B cell (primary cell): ENCODE results near the gene TBC1D1. TPM values are rescaled to one million over a fixed set of nuclear protein-coding genes. Genes with fewer than 3 reads are reported as not detected.

Source experiments
- ATAC-seq: fragments of 200-7000 bp; cut with Tn5 transposase; one replicate; pipeline ENCODE4 v1.10.0; 2021; ENCODE audit warnings: low read depth, mild to moderate bottlenecking, moderate number of reproducible peaks, moderate library complexity
- CTCF ChIA-PET: fragments of 350-600 bp; sonication (Branson Sonifier 250); formaldehyde crosslinking; loops from one replicate; lab custom pipeline; 2021; ENCODE audit warnings: antibody characterized with exemption, inconsistent platforms; lab: Charles Lee
- POLR2A ChIA-PET: fragments of 350-600 bp; sonication (Branson Sonifier 250); formaldehyde crosslinking; loops from one replicate; lab custom pipeline; 2021; ENCODE audit warnings: antibody characterized with exemption; lab: Charles Lee
- DNase-seq: peaks from one replicate; pipeline ENCODE4 v3.0.0; 2013
- H2AFZ ChIP-seq: 2 replicates; pipeline ENCODE4 v1.6.1; 2012; ENCODE audit warnings: mild to moderate bottlenecking, low read depth, low read length; ENCODE audit not compliant: insufficient read depth, poor library complexity, severe bottlenecking
- H3K27ac ChIP-seq, 2 donors: 1 replicate in 1 of 2; 2 replicates in 1 of 2; pipeline ENCODE4 v1.5.1; 2012 to 2013; ENCODE audit warnings: low read length in 2 of 2, mild to moderate bottlenecking in 2 of 2, moderate library complexity in 1 of 2
- H3K27me3 ChIP-seq, 4 experiments: fragments of 200-600 bp in 1 of 4; sonication (generic) in 1 of 4; replicated peaks in 1 of 4; 1 replicate in 2 of 4; 2 replicates in 2 of 4; pipeline versions ENCODE4 v1.6.1 to v1.7.0; 2013 to 2016; ENCODE audit warnings: low read length in 3 of 4, mild to moderate bottlenecking in 2 of 4, mixed read lengths in 1 of 4, moderate library complexity in 1 of 4; ENCODE audit not compliant: insufficient read depth in 4 of 4, control insufficient read depth in 3 of 4; ENCODE audit errors: control extremely low read depth in 1 of 4
- H3K36me3 ChIP-seq, 2 experiments: replicated peaks in 1 of 2; 1 replicate in 1 of 2; 2 replicates in 1 of 2; pipeline versions ENCODE4 v1.6.1 to v1.7.1; 2013; ENCODE audit warnings: low read length in 1 of 2; ENCODE audit not compliant: insufficient read depth in 2 of 2, control insufficient read depth in 1 of 2; ENCODE audit errors: control extremely low read depth in 1 of 2, extremely low read depth in 1 of 2
- H3K4me1 ChIP-seq, 2 donors: fragments of 200-600 bp in 1 of 2; sonication (generic) in 1 of 2; 1 replicate in 1 of 2; 2 replicates in 1 of 2; pipeline versions ENCODE4 v1.5.1 to v1.6.1; 2013 to 2017; ENCODE audit warnings: low read length in 2 of 2; ENCODE audit not compliant: control insufficient read depth in 2 of 2, insufficient read depth in 2 of 2
- H3K4me2 ChIP-seq: replicated peaks from 2 replicates; pipeline ENCODE3; 2012; ENCODE audit warnings: mild to moderate bottlenecking, low read depth, low read length; ENCODE audit not compliant: poor library complexity, severe bottlenecking
- H3K4me3 ChIP-seq, 5 experiments: fragments of 200-600 bp in 1 of 5; sonication (generic) in 1 of 5; 1 replicate in 3 of 5; 2 replicates in 2 of 5; pipeline versions ENCODE4 v1.5.1 to v1.7.0; 2011 to 2016; ENCODE audit warnings: low read length in 4 of 5, mild to moderate bottlenecking in 4 of 5, low read depth in 2 of 5, control low read depth in 1 of 5, moderate library complexity in 1 of 5; ENCODE audit not compliant: insufficient read depth in 1 of 5; ENCODE audit errors: control extremely low read depth in 1 of 5, extremely low read depth in 1 of 5
- H3K79me2 ChIP-seq: fragments of 200-600 bp; sonication (generic); one replicate; pipeline ENCODE4 v1.6.0; 2016; ENCODE audit warnings: low read length; ENCODE audit not compliant: control insufficient read depth, insufficient read depth
- H3K9ac ChIP-seq: fragments of 200-600 bp; sonication (generic); 2 replicates; pipeline ENCODE4 v1.6.1; 2017; ENCODE audit warnings: mild to moderate bottlenecking, low read length, moderate library complexity
- H3K9me3 ChIP-seq, 3 donors: one replicate each; pipeline versions ENCODE4 v1.6.1 to v1.7.1; 2013; ENCODE audit warnings: low read length in 2 of 3; ENCODE audit not compliant: control insufficient read depth in 2 of 3, insufficient read depth in 1 of 3; ENCODE audit errors: control extremely low read depth in 1 of 3
- H4K20me1 ChIP-seq: 2 replicates; pipeline ENCODE4 v1.6.0; 2012; ENCODE audit warnings: mild to moderate bottlenecking, low read length; ENCODE audit not compliant: insufficient read depth, control insufficient read depth, poor library complexity, severe bottlenecking
- H3K27ac Mint-ChIP-seq: one replicate; pipeline ENCODE4 v1.8.0; 2021; ENCODE audit warnings: mixed read lengths
- H3K27me3 Mint-ChIP-seq: one replicate; pipeline ENCODE4 v1.8.0; 2021; ENCODE audit warnings: mixed read lengths
- H3K4me1 Mint-ChIP-seq: one replicate; pipeline ENCODE4 v1.8.0; 2021; ENCODE audit warnings: mixed read lengths
- H3K4me3 Mint-ChIP-seq: one replicate; pipeline ENCODE4 v1.8.0; 2021; ENCODE audit warnings: mixed read lengths
- H3K9me3 Mint-ChIP-seq: one replicate; pipeline ENCODE4 v1.8.0; 2022; ENCODE audit warnings: mixed read lengths; ENCODE audit not compliant: insufficient read depth
- EZH2 ChIP-seq: IDR thresholded peaks from 2 replicates; pipeline ENCODE4 v1.6.1; 2012; ENCODE audit warnings: borderline replicate concordance, low read depth, mild to moderate bottlenecking, moderate library complexity, low read length; ENCODE audit not compliant: insufficient read depth, poor library complexity, severe bottlenecking
- WGBS: methylation state at CpG from one replicate; pipeline ENCODE4 v1.1.5; 2013; ENCODE audit warnings: missing lambda C conversion rate; ENCODE audit not compliant: insufficient coverage; 5-methylcytosine and 5-hydroxymethylcytosine counted together
- intact Hi-C: fragments of 100-400 bp; cut with micrococcal nuclease; formaldehyde crosslinking; loops from one replicate; pipeline ENCODE4 v1.10.0; 2022
- polyA plus RNA-seq: library from polyadenylated mRNA; depleted of rRNA; stranded (reverse); fragments of >200 nt; gene quantifications from 2 replicates; pipeline ENCODE4 v1.2.3, GENCODE V29; 2012
- total RNA-seq, 2 donors: library from RNA; stranded (reverse); fragments of 120-200 nt in 1 of 2; gene quantifications; 1 replicate in 1 of 2; 2 replicates in 1 of 2; pipeline versions ENCODE4 v1.2.3 to v1.2.4, GENCODE V29; 2013 to 2022
- TF ChIP-seq, protein P1 (sequence below): fragments of 200-600 bp; IDR thresholded peaks from one replicate; pipeline ENCODE4 v1.8.0; 2022; ENCODE audit warnings: antibody characterized with exemption, mild to moderate bottlenecking

Gene TBC1D1
- total and polyA plus RNA-seq, 2 donors (not counting 1 experiment from before 2014, with no cell fraction given): 88.2 to 98.7 TPM

DNA sequence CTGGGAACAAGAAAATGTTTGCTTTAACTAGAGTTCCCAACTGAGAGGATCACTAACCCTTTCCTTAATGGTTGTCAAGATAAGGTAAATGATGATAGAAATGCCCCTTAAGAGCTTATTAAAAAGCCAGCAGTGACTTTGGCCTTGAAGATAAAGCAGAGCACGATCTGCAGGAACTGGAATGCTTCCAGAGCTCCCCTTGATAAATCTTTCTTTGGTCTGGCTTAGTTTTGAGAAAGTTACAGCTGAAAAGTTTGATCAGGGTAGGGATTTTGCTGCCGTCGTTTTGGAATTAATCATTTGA is 133.3 kb downstream of the TBC1D1 start:
- no peak overlapping the region for H3K27ac Mint-ChIP-seq
- no peak overlapping the region for H2AFZ ChIP-seq

DNA sequence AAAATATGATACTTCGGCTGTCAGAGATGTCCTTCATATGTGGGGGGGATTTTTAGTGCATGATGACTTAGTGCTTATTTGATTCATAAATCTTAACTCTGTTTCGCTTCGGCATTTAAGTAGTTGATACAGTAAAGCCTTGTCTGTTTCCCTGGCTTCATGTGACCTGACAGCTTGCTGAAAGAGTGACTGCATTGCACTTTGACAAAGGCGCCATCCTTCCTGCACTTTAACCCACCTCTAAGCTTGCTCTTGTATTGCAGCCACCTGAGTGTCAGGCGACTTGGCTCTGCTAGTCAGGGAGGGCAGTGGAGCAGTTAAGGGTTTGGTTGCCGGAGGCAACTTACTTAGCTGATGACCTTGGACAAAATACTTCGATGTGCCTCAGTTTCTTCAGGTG is 134.8 kb downstream of the TBC1D1 start:
- H3K36me3 ChIP-seq: peaks cover 2 to 87% of the 10 kb centered on the region in 2 experiments
- H3K27ac ChIP-seq: no peak overlapping the region
- H3K79me2 ChIP-seq: no peaks in the 10 kb centered on the region
- H3K4me2 ChIP-seq: no peak overlapping the region
- H3K9me3 ChIP-seq: no peaks in the 10 kb centered on the region
- Mint-ChIP-seq H3K4me1 (peaks cover 18% of the 10 kb centered on the region), H3K4me3 (no peak overlapping the region), H3K27me3 (no peaks in the 10 kb centered on the region), H3K9me3 (no peaks in the 10 kb centered on the region), H3K27ac (no peak overlapping the region)
- no peak for TF ChIP-seq EZH2
- TF ChIP-seq, protein P1, sequence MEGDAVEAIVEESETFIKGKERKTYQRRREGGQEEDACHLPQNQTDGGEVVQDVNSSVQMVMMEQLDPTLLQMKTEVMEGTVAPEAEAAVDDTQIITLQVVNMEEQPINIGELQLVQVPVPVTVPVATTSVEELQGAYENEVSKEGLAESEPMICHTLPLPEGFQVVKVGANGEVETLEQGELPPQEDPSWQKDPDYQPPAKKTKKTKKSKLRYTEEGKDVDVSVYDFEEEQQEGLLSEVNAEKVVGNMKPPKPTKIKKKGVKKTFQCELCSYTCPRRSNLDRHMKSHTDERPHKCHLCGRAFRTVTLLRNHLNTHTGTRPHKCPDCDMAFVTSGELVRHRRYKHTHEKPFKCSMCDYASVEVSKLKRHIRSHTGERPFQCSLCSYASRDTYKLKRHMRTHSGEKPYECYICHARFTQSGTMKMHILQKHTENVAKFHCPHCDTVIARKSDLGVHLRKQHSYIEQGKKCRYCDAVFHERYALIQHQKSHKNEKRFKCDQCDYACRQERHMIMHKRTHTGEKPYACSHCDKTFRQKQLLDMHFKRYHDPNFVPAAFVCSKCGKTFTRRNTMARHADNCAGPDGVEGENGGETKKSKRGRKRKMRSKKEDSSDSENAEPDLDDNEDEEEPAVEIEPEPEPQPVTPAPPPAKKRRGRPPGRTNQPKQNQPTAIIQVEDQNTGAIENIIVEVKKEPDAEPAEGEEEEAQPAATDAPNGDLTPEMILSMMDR: no peak
- no peak for DNase-seq
- H3K9ac ChIP-seq: no peak overlapping the region
- WGBS: 100% methylated on average over 3 of the region's 7 CpGs
- no peak overlapping the region for H3K4me3 ChIP-seq
- H3K27me3 ChIP-seq: no peaks in the 10 kb centered on the region
- H2AFZ ChIP-seq: no peak overlapping the region
- CTCF ChIA-PET: no interaction called here
- no peaks in the 10 kb centered on the region for H4K20me1 ChIP-seq
- POLR2A ChIA-PET: no interaction called here
- ATAC-seq: no peak
- intact Hi-C loops: no loop called here
- peaks cover 3 to 4% of the 10 kb centered on the region in 2 donors for H3K4me1 ChIP-seq

More for the DNA sequence above, 133.3 kb downstream of the TBC1D1 start:
- Mint-ChIP-seq H3K4me1 (peaks cover 16% of the 10 kb centered on the region), H3K27me3 (no peaks in the 10 kb centered on the region), H3K9me3 (no peaks in the 10 kb centered on the region), H3K4me3 (no peak overlapping the region)
- no peak overlapping the region for H3K9ac ChIP-seq
- intact Hi-C loops: no loop called here
- TF ChIP-seq, protein P1: no peak
- no peak for TF ChIP-seq EZH2
- ATAC-seq: no peak
- H3K4me1 ChIP-seq: peaks cover 3 to 4% of the 10 kb centered on the region in 2 donors
- peaks cover 2 to 77% of the 10 kb centered on the region in 2 experiments for H3K36me3 ChIP-seq
- peak overlapping the region in 1 of 2 donors; percentile 11 for H3K27ac ChIP-seq
- no peaks in the 10 kb centered on the region for H3K27me3 ChIP-seq
- no peak overlapping the region for H3K4me2 ChIP-seq
- ChIA-PET CTCF (no interaction called here), POLR2A (no interaction called here)
- H3K4me3 ChIP-seq: no peak overlapping the region
- H3K79me2 ChIP-seq: no peaks in the 10 kb centered on the region
- no peak for DNase-seq
- no peaks in the 10 kb centered on the region for H3K9me3 ChIP-seq
- no peaks in the 10 kb centered on the region for H4K20me1 ChIP-seq
- no CpG with 5 or more reads among the region's 3 CpGs for WGBS
